Stimulated activated CD8-positive, alpha-beta memory T cell treated with anti-CD3 and anti-CD28 coated beads, Interleukin-4, amount 100 ng/mL, for 1 hour (primary cell): Measurements from ENCODE around the gene FAM229B.
"Not testable (repeated sequence)": the region's sequence is repeated elsewhere in the genome, so short reads cannot be mapped to it uniquely, and the experiment has no call there.

Source experiments
- DNase-seq, 2 donors: peaks; one replicate each; pipeline ENCODE4 v3.0.0-alpha.2; 2020; ENCODE audit warnings: low read depth in 2 of 2, low spot score in 1 of 2

FAM229B gene

DNA sequence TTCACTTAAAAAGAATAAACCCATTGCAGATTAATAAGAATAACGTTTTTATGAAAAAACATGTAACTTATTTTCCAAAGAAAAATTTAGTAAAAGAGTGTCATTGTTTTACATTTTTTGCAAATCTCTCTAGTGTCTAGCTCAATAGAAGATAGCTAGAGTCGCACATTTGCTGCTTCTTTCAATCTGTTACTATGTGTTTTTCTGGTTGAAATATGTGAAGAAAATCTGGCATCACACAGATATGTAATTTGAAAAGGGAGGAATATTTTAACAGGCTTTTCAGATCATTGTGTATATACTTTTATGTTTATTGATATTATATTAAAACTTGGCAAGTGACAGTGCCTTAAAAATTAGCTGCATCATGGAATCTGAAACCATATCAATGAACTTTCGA lies 24.4 kb upstream of the FAM229B start:
- DNase-seq: no peak

DNA sequence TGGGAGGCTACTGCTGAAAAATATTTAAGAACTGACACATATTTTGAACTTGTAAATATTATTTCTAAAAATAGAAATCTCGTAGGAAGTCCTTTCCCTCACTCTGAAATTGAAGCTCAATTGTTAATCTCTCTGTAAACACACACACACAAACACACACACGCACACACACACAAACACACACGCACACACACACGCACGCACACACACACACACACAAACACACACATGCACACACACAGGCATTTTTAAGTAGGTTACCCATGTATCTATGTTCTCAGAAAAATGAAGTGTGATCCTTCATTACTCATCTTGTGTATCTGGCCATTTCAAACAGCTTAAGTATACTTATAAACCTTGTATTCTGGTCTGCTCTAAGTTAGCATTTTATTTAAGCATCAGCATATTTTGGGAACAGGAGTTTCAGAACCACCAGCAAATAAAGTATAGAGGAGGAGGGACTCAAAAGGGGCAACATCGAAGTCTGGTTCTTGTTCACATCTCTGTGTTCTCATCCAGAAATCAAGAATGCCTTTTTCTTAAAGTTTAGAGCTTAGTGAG lies 21.9 kb upstream of the FAM229B start:
- no peak for DNase-seq

DNA sequence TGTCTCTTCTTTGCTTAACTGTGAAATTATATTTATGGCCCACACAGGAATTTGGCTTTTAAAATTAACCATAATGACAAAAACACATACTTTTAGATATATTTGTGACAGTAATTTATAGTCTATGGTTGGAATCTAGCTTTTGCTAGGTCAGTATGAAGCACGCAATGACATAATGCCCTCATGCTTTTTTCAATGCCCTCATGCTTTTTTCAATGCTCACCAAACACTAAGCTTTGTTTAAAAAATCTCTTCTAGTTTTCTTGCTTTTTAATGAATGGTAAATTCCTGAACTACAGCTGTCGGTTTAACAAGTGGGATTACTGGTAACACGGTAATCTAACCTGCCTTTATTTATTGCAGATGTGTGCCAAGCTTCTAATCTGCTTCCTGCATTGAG lies 20.8 kb upstream of the FAM229B start:
- DNase-seq: no peak

DNA sequence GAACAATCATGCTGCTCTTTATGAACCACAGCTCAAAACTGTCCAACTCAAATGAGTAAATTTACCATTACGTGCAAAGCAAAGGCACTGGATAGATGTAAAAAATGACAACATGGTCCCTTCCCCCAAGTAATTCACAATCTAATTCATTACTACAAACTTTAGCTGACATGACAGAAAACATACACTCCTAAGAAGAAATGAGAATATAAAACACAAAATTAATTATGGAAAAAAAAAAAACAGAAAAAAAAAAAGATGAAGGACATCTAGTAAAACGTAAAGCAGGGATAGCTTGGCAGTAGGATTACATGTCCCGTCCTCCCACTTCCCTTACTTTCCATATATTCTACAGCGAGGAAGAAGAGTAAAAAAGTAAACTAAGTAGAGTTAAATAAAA lies 5.8 kb upstream of the FAM229B start:
- DNase-seq: no peak

DNA sequence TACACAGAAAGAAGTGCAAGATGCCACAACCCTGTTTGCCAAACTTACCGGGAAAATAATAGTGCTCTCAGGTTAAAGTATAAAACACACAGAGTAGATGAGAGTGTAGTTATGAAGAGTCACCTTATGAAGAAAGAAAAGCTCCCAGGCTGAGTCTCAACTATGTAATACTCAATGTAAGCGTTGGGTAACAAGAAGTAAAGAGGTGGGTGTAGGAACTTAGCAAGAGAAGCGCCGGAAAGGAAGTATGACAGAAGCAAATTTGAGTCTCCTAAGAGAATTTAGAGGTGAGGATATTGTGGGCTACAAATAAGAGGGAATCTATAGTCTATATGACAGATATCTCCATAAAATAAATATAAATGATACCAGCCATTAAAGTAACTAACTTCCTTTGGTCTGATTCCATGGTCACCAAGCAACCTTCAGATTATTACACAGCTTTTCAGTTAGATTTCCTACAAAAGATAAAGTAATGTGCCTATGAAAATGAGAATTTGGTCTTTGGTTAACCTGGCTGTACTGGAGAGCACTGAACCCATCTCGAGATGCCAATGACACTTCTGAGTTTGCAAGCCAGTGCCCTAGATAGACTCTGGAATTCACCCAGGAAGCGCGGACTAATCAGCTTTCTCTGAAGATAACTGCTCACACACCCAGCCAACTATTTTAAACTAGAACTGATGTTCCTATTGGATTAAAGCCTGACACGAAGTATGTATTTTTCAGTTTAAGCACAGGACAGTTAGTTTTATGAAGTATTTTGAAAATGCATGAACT lies 1.9 kb upstream of the FAM229B start:
- no peak for DNase-seq

DNA sequence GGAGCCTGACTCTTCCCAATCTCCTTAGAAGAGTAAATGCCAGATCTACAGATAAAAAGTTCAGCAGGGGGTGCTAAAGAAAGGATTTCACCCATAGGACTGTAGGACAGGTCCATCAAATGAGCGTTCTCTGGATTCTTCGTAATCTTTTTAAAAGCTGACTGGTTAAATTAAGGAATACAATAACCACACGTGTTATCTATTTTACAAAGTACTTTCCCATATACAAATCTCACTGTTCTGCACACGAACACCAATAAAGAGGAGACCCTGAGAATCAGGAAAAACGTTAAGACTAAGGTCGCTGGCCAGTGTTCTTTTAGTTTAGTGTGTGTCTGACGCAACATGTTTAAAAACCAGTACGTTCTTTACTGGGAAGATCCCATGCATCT lies 651 bp upstream of the FAM229B start:
- no peak for DNase-seq

DNA sequence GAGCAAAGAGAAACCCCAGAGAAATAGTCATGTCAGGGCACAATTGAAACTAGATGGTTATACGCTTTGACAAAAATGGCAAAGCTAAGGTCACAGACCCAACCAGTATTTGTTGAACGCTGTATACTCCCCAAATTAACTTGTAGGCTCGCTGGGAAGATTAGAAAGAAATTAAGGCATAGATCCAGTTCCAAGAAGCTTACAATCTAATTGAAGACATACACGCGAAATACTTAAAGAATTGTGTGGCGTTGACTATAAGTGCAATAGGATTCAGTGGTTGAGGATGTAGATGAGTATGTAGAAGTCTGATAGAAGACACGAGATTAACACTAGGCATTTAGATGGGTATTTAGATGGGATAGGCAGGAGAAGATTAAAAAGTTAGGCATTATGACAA lies 525 bp downstream of the FAM229B start:
- no peak for DNase-seq

DNA sequence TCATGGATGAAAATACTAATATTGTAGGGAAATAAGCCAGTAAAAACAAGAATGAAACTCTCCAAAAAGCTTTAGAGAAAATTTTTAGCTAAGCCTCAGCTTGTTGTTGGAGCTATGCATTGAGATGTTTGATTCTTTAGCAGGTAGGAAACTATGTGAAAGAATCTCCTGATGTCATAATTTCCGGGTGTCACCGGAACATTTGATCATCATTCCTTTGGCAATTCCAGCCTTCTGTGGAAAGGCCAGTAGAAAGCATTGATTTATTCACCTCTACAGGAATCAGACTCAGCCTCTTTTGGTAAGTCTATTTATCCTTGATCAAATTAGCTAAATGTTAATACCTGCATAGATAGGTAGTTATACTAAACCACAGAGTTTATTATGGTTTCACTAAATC lies 9.5 kb downstream of the FAM229B start:
- no peak for DNase-seq

DNA sequence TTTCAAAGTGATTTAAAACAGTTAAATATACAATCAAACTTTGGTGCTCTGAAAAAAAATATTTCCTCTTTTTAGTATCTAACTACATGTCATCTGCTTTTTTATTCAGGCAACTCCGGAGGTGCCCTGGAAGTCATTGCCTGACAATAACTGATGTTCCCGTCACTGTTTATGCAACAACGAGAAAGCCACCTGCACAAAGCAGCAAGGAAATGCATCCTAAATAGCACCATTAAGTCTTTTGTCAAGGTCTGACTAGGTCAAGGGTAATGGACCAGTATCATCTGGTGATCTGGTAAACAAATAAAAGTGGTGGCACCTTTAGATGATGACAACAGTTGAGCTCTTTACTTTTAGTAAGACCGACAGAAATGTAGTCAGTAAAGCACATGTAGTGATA lies 13.2 kb downstream of the FAM229B start:
- DNase-seq: no peak

DNA sequence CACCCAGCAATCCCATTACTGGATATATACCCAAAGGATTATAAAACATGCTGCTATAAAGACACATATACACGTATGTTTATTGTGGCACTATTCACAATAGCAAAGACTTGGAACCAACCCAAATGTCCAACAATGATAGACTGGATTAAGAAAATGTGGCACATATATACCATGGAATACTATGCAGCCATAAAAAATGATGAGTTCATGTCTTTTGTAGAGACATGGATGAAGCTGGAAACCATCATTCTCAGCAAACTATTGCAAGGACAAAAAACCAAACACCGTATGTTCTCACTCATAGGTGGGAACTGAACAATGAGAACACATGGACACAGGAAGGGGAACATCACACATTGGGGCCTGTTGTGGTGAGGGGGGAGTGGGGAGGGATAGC lies 18.6 kb downstream of the FAM229B start:
- not testable (repeated sequence) for DNase-seq

DNA sequence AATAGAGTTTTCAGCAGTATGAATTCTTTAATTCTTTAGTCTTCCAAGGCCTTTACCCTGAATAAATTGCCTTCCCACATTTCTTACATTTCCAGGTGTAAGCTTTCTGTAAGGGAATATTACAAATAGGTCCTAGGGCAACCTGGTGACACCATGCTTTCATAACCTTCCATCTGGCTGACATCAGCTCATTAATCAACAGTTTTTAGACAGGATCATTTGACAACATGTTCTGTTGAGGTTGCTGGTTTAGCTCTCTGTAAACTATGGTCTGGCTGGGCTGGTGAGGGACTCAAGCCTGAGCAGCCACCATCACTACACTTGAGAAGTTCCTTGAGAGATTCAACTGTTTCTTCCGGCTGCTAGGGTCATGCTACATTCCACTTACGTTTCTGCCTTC lies 19.2 kb downstream of the FAM229B start:
- no peak for DNase-seq

DNA sequence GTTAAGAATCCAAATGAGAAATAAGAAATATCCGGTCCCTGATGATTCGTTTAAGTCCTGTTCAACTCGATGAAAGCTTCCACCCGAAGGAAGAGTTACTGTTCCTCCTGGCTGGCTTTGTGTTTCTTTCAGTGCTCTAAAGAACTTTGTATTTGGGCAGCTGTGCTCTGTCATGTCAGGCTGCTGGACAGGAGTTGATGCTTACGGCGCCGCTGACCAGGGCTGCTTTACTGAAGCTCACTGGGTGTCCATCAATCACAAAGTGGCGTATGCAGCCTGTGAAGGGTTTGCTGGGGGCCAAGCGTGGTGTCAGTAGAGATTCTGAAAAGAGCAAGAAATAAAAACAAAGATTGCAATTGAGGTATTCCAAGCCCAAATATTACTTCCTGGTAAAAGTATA lies 21.9 kb downstream of the FAM229B start:
- DNase-seq: no peak

DNA sequence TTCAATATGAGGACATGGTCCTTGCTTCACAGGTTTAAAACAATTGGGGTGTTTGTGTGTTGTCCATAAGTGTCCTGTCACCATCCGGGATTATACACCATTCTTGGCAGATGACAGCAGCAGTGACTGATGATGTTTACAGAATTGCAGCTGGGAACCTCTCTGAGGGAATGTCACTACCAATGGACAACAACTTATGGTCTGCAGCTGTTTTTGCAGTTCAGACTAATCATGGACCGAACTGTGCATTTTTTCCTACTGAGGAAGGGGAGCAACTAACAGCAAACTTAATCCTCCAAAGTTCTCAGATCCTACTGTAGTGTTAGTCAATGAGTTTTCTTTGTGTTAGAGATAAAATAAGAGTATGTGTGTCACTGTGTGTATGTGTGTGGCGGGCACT lies 26.0 kb downstream of the FAM229B start:
- no peak for DNase-seq

DNA sequence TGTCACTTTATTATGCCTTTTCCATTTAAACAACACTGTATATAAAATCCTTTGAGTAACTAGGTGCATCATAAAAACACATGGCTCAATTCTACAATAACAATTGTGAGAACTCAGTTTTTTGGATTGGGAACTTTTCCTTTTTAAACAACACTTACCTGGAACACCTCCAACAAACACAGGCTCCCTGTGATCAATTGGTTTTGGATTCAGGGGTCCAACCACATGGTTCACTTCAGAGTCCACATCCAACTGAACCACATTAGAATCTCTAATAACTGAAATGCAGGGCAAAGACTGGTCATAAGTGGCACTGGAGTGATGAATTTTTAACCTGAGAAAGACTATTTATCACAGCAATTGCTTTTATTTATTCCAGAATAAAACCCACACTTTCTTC lies 26.5 kb downstream of the FAM229B start:
- no peak for DNase-seq

DNA sequence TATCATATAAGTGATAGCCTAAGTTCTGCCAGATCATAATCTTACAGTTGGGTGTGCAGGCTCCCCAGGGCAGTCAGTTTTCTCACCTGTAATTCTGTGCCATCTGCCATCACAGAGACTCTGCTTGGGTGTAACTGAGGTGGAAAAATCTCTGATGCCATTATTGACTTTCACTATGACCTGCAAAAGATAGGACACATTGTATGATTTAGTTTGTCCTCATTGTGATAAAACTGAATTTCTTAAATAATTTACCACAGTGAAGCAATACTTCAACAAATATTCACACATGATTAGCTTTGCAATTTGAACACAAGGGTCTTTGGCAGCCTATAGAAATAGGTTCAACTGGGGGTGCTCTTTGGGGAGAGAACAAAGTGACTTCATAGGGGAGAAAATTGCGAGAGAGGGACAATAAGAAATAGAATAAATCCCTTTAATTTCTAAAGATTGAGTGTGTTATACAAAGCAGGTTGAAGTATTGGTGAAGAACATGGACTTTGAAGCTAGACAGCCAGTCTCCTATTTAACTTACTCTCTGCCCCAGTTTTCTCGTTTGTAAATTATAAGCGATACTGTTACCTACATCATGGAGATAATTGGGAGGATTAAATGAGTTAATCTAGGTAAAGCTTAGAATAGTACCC lies 27.3 kb downstream of the FAM229B start:
- no peak for DNase-seq

DNA sequence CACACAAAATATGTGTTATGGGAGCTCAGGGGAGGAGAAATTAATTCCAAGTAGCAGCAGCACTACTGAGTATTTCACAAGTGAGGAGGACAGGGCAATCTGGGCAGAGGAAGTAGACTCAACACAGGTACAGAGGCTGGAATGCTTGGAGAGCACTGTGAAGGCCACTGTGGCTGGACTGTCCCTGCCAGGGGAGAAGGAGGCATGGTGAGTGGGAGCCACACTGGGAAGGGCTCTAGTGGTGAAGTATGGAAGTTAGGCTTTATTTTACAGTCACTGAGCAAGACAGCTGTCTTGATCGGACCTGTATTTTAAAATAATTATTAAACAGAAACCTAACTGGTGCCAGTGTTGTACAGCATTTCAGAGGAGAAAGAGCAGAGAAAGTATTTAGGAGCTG lies 28.8 kb downstream of the FAM229B start:
- no peak for DNase-seq

DNA sequence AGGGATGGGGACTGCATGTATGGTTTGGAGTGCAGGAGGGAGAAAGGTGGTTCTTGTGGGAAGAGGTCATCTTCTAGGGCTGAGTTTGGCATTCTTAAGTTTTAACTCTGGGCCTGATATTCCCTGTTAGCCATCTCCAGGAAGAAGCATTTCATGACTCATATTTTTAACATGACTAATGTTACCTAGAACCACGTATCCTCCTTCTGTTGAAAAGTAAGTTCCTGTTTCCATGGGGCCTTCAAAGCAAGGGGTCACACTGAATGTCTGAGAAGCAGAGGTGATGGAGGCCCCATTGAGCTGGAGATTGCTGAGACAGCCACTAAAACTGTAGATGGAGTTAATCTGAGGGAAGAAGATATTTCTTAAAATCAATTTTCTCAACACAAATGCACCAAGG lies 30.2 kb downstream of the FAM229B start:
- no peak for DNase-seq

DNA sequence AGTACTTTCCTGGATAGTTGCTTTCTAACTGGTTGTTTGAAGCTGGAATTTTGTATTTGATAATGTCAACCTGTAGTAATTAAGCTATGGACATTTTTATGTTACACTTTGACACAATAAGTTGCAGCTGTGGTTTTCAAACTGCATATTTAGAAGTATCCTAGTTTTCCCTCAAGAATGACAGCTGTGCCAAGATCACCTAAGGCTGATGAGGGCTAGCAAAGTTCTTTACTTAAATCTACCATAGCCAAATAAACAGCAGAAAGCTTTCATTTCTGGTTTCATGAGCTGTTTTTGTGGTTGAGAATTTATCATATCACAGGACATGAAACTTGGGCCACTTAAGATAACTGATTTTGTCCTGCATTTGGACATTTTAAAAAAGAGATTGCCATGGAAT lies 30.6 kb downstream of the FAM229B start:
- no peak for DNase-seq

DNA sequence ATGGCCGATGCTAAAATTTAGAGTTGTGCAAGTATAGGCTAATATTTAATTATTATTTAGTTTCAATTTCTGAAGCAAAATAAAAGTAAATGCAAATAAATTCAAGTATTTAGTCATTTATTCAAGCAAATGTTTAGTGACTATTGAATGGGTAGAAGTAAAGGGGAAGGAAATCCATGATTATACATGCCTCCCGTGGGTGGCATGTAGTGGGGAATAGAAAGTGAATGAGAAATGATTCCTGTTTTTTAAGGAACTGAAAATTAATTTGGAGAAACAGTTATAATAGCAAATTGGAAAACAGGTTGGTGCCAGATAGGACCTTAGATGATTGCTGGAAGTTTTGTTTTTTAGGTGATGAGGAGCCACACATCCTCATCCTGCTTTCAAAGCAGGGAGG lies 35.4 kb downstream of the FAM229B start:
- no peak for DNase-seq

DNA sequence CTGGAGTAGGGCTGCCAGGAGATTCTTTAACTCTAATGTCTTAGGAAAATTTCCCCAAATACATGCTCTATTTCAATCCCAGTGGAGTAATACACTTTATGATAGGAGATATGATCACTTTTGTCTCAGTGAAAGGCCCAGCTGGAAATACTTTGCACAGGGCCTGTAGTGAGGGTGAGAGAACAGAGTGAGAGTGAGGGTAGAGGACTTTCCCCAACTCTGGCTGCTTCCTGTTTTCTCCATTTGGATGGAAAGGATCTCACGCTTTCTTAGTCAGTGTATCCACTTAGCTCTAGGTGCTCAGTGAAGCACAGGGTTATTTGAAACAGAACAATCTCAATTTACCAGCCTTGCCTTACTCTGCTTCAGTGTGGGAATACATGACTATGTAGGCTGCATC lies 36.6 kb downstream of the FAM229B start:
- DNase-seq: no peak

DNA sequence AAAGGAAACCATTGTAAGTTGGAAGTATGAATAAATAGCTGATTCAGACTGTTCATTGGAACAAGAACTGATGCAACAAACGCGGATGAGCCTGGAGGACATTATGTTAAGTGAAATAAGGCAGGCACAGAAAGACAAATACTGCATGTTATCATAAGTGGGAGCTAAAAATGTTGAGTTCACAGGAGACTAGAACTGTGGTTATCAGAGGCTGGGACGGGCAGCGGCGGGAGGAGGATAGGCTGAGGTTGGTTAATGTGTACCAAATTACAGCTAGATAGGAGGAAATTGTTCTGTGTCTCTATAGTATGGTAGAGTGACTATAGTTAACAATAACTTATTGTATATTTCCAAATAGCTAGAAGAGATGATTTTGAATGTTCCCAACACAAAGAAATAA lies 40.8 kb downstream of the FAM229B start:
- no peak for DNase-seq

DNA sequence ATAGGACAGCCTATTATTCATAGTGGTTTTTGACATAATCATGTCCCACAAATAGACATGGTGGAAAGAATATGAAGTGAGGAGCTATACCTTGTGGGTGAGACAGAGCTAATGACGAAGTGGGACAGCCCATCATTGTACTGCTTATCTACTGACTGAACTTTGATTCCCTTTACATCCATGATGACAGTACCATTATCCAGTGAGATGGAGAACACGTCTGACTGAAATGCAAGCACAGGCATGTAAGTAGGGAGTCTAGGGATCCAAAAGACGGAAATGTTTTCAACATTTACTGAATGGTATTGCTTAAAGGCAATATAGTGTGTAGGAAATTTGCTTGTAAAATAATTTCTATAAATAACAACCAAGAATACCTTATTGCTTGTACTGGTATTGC lies 43.5 kb downstream of the FAM229B start:
- DNase-seq: no peak

DNA sequence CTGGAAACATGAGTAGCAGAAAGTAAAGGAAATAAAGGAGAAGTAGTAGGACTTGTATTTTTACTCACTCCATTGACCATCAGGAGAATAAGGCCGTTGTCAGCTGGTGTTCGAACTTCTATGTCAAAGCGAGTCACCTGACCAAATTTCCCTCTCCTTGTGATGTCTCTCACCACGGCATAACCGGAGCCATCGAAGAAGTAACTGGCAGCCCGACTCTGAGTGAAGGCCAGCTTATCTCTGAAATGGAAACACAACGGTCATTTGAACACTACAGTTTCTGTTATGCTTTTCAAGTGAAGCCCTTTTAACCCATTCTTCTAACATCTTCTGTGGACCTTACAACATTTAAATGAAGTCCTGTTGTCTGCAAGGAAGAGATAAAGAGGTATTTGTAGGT lies 51.7 kb downstream of the FAM229B start:
- DNase-seq: no peak
